Eye (tissue), 1 donor: ENCODE measurements around the gene TTC9B.
"Not testable (repeated sequence)": the region's sequence is repeated elsewhere in the genome, so short reads cannot be mapped to it uniquely, and the experiment has no call there.

Source experiments
- DNase-seq: peaks from one replicate; pipeline ENCODE4 v3.0.0-alpha.2; 2015

The TTC9B gene

DNA sequence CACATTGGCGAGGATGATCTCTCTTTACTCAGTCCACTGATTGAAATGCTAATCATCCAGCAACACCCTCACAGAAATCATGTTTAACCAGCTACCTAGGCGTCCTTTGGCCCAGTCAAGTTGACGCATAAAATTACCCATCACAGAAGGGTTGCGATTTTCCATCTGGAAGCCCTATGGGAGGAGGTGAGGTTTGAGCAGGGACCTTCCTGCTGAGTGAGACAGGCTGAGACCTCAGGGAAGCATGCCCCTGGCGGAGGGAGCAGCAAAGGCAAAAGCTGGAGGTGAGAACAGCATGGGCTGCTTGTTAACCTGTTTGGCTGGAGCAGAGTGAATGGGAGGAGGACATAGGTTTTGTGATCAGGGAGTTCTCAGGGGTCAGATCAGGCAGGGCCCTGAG lies 7.3 kb downstream of the TTC9B start:
- DNase-seq, result no peak

DNA sequence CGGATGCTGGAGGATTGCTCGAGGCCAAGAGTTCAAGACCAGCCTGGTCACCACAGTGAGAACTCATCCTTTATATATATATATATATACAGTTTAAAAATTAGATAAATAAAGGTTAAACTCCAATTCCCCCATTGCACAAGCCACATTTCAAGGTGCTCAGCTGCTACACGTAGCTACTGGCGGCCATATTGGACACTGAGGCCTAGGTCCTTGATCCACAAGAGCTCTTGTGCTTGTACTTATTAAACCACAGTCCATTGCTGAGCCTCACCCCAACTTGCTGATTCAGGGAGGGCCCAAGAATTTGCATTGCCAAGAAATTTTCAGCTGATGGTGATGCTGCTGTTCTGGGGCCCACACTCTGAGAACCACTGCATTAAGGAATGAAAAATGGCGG lies 9.6 kb downstream of the TTC9B start:
- DNase-seq, result no peak

DNA sequence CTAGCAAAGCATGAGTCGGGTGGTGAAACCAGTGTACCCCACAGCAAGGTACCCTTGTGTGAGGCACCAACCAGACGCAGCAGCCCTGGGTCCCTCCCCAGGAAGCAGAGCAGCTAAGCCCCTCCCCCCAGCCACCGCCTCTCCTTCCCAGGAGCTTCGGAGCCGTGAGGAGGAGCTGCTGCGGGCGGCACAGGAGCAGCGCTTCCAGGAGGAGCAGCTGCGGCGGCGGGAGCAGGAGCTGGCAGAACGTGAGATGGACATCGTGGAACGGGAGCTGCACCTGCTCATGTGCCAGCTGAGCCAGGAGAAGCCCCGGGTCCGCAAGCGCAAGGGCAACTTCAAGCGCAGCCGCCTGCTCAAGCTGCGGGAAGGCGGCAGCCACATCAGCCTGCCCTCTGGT lies 12.4 kb downstream of the TTC9B start:
- no peak for DNase-seq

DNA sequence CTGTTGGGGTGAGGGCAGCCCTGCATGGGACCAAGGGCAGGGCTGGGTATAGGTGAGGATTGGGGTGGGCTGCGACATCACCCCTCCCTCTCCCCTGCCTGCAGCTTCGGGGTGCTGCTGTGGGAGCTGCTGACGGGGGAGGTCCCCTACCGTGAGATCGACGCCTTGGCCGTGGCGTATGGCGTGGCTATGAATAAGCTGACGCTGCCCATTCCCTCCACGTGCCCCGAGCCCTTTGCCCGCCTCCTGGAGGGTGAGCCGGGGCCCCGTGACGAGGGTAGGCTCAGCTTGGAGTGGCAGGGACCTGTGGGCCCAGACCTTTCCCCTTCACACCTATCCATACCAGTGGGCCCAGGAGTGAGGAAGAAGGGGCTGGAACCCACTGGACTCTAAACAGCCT lies 13.8 kb downstream of the TTC9B start:
- no peak for DNase-seq

DNA sequence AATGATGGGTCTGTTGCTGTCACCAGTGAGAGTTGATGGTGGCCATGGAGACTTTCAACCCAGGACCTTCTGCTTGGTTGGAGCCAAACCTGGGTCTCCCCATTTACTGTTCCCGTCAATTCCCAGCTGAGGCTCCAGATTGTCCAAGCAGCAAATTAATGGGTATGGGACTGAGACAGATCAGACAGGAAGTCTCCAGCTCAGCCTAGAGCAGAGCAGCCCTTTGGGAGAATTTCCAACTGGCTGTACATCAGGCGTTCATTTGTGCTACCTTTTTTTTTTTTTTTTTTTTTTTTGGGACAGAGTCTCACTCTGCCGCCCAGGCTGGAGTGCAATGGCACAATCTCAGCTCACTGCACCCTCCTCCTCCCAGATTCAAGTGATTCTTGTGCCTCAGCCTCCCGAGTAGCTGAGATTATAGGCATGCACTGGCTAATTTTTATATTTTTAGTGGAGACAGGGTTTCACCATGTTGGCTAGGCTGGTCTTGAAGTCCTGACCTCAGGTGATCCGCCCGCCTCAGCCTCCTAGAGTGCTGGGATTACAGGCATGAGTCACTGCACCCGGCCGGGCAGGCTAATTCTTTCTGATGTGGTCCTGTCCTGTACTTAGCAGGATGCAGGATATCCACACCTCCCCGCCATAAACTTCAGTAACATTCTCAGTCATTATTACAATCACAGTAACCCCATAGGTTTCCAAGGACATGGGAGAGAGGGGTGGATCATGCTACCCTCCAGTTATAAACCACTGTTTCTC lies 17.7 kb downstream of the TTC9B start:
- DNase-seq, result no peak

DNA sequence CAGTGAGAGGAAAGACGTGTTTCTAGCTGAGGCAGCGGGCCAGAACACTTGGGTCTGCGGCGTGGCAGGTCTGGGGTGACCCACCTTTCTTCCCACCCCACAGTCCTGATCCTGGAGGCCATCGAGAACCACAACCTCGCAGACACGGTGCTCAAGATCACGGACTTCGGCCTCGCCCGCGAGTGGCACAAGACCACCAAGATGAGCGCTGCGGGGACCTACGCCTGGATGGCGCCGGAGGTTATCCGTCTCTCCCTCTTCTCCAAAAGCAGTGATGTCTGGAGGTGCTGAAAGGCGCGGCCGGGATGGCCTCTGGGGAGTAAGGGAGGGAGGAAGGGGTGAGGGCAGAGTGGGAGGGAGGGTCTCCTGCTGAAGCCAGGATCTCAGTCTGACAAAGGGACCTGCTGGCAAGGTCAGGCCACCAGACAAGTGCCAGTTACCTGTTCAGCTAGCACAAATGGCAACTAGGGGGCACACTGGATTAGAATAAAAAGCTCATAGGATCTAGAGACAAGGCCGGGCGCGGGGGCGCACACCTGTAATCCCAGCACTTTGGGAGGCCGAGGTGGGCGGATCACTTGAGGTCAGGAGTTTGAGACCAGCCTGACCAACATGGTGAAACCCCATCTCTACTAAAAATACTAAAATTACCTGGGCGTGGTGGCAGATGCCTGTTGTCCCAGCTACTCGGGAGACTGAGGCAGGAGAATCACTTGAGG lies 19.8 kb downstream of the TTC9B start:
- no peak for DNase-seq

DNA sequence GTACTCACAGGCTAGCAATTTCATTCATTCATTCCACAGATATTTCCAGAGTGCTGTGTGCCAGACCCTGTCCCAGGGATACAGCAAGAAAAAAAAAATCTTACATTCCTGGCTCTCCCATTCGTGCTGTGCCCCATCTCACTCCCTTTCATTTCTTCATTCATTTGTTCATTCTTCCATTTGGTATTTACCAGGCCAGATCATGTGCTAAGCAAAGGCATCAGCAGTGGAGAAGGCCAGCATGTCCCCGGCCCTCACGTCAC lies 24.7 kb downstream of the TTC9B start:
- no peak for DNase-seq

DNA sequence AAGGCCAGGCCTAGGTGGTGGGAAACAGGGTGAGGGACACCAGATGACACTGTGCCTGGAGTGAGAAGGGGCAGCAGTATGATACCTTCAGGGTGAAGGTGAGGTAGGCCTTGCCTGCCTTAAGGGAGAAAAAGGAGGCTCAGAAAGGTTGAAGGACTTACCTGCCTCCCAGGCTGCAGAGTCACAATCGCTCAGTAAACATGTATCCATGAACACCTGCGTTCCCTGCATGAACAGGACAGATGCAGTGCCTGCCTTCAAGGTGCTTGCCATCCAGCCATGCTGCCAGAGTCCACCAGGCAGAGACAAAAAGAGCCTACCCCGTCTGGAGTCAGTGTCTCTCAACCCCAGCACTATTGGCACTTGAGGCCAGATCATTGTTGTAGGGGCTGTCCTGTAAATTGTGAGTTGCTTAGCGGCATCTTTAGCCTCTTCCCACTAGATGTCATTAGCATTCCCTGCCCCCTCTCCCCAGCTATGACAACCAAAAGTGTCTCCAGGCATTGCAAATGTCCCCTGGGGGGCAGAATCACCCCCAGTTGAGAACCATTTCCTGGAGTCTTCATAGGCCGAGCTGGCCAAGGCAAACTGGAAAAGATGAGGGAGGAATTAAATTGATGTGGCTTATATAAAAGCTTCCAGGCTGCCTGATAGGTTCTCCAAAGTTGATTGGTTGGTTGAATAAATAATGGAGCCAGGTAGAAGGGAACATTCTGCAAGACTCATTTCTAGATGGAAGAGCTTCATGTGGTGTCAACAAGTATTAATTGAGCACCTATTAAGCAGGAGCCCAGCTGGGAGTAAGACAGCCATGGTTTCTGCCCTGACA lies 25.2 kb downstream of the TTC9B start:
- no peak for DNase-seq

DNA sequence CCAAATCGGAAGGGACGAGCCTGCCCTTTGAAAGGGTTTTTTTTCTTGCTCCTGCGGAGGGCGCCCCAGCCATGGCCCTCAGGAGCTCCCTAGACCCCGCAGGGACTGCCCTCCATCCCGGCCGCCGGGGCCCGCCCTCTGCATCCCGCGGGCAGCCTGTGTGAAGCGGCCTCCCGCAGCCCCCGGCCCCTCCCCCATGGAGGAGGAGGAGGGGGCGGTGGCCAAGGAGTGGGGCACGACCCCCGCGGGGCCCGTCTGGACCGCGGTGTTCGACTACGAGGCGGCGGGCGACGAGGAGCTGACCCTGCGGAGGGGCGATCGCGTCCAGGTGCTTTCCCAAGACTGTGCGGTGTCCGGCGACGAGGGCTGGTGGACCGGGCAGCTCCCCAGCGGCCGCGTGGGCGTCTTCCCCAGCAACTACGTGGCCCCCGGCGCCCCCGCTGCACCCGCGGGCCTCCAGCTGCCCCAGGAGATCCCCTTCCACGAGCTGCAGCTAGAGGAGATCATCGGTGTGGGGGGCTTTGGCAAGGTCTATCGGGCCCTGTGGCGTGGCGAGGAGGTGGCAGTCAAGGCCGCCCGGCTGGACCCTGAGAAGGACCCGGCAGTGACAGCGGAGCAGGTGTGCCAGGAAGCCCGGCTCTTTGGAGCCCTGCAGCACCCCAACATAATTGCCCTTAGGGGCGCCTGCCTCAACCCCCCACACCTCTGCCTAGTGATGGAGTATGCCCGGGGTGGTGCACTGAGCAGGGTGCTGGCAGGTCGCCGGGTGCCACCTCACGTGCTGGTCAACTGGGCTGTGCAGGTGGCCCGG lies 26.1 kb downstream of the TTC9B start:
- DNase-seq, result peak; percentile 63

DNA sequence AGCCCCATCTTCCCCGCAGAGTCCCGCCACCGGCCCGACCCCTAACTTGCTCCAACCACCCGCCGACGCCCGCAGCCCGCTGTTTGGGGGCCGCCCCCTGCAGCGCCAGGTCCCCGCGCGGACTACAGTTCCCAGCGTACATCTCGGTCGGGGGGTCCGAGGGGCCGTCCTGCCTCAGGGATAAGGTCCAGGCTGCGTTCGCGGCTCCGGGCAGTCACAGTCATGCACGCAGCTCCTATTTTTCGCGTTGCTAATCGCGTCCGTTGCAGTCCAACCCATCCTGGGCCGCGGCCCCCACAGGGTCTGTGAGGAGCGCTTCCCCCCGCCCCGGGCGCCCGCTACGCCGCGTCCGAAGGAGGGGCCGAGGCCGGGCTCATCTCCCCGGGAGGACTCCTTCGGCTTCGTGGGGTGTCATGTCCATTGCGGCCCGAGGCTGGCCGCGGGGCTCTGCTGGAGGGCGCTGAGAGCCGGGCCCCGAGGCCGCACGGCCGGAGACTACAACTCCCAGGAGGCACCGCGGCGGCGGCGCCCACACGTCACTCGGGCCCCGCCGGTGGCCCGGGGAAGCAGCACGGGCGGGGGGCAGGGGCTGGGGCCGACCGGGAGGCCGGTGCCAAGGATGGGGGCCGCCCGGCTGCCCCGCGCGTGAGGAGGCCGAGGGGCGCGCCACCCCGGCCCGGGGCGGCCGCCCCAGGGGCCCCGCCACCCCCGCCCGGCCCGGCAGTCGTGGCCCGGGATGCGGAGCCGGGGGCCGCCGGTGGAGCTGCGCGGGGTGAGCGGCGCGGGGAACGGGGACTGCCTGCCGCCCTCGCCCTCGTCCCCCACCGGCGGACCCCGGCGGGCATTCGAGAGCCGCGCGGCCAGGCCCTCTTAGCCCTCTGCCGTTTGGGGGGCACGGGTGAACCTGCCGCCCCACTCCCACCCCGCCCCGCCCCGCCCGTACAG lies 27.0 kb downstream of the TTC9B start, which contains the start of gene MAP3K10:
MAP3K10 (plus strand) TSS at position 536 of the 945 bp plus-strand sequence. CDS start 606 bp downstream, outside the sequence.
- peak; percentile 89 for DNase-seq

DNA sequence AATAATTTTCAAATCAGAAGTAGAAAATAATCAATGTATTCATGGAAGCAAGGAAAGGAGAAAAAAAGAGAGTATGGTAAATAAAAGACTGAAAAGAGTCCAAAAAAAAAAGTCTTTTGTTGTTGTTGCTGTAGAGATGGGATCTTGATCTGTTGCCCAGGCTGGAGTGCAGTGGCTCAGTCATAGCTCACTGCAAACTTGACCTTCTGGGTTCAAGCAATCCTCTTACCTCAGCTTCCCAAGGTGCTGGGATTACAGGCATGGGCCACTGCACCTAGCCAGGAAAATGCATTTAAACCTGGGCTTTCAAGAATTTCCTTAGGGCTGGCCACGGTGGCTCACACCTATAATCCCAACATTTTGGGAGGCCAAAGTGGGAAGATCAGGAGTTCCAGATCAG lies 33.9 kb downstream of the TTC9B start:
- DNase-seq, result no peak

DNA sequence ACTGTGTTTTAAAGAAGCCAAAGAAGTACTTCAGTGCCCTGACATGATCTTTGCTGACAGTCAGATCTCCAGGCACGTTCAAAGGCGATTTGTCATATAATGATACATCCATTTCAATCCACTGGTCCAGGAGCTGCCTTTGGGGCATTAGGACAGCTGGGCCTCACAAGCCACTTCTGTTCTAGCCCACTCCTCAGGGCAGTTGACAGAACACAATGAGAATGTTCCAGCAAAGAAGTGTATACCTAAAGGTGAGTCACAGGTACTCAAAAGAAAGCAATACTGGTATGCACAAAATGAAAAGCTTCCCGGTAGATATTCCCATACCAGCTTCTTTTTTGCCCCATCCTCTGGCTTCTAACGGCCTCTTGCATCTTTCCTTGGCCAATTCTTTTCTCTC lies 39.4 kb downstream of the TTC9B start:
- DNase-seq, result no peak

DNA sequence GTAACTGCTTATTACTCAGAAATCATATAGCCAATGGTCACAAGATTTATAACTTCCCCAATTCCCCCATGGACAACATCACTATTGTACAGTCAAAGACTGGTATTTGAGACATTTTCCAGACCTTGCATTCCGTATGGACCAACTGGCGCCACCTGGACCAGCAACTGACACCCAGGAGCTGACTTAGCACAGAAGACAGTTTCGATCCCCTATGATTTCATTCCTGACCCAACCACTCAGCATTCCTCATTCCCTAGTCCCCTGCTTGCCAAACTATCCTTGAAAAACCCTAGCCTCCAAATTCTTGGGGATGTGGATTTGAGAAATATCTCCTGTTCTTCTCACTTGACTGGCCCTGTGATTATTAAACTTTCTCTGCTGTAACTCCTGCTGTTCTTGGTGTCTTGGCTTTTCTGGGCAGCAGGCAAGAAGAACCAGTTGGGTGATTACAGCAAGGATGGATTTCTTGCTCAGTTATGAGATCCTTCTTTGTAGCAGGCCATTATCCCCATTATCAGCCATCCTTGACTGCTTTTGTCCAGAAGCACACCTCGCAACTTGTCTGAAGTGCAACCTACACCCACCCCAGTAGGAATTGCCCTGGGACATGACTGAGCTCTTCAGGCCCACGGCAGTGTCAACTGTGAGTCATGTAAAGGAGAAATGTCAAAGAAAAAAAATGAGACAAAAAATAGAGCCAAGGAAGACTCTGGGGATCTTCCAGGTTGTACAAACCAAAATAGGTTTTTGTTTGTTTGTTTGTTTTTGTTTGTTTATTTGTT lies 40.7 kb downstream of the TTC9B start:
- no peak for DNase-seq

DNA sequence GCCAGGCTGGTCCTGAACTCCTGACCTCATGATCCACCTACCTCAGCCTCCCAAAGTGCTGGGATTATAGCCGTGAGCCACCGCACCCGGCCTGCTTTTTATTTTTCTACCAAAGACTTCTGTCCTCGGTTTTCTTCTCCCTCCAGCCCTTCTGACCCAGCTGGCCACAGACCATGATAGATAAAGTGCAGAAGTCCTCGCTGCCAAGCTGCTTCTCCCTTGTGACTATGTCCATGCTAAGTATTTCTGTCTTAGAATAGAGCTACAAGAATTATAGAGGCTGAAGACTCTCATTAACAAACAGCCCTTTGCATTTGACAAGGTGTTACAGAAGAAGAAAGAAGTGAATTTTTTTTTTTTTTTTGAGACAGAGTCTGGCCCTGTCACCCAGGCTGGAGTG lies 42.4 kb downstream of the TTC9B start:
- no peak for DNase-seq

DNA sequence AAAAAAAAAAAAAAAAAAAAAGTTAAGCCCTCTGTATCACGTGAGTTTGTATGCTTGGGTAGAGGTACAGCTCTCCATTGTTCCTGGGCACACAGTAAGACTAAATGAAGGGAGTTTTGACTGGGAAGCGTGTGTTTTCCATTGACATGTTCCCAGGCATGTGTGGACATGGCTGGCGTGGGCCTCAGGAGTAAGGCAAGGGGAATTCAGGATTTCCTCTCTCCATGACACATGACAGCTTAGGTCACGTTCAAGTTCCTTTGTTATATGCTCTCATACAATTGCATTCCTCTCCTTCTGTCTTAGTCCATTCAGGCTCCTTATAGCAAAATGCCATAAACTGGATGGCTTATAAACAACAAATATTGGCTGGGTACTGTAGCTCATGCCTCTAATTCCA lies 44.1 kb downstream of the TTC9B start:
- DNase-seq, result no peak

DNA sequence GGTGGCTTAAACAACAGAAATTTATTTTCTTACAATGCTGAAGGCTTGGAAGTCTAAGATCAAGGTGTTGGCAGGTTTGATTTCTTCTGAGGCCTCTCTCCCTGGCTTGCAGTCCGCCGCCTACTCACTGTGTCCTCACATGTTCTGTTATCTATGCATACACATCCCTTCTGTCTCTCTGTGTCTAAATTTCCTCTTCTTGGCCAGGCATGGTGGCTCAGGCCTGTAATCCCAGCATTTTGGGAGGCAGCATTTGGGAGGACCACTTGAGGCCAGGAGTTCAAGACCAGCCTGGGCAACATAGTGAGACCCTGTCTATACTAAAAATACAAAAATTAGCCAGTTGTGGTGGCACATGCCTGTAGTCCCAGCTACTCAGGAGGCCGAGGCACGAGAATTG lies 46.9 kb downstream of the TTC9B start:
- DNase-seq, result not testable (repeated sequence)

DNA sequence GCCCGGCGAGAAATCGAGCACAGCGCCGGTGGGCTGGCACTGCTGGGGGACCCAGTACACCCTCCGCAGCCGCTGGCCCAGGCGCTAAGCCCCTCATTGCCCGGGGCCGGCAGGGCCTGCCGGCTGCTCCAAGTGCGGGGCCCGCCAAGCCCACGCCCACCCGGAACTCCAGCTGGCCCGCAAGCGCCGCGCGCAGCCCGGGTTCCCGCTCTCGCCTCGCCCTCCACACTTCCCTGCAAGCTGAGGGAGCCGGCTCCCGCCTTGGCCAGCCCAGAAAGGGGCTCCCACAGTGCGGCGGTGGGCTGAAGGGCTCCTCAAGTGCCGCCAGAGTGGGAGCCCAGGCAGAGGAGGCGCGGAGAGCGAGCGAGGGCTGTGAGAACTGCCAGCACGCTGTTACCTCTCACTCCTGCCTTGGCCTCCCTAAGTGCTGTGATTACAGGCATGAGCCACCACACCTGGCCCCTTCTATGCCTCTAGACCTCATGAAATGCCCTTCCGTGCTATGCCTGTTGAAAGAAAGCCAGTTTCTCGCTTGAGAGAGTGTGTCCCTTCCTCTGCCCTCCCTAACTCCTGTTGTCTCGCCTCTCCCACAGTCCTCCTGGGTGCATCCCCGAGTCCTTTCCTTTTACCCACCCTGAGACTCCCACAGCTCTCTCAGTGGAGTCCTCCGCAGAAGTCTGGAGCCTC lies 47.7 kb downstream of the TTC9B start:
- not testable (repeated sequence) for DNase-seq

DNA sequence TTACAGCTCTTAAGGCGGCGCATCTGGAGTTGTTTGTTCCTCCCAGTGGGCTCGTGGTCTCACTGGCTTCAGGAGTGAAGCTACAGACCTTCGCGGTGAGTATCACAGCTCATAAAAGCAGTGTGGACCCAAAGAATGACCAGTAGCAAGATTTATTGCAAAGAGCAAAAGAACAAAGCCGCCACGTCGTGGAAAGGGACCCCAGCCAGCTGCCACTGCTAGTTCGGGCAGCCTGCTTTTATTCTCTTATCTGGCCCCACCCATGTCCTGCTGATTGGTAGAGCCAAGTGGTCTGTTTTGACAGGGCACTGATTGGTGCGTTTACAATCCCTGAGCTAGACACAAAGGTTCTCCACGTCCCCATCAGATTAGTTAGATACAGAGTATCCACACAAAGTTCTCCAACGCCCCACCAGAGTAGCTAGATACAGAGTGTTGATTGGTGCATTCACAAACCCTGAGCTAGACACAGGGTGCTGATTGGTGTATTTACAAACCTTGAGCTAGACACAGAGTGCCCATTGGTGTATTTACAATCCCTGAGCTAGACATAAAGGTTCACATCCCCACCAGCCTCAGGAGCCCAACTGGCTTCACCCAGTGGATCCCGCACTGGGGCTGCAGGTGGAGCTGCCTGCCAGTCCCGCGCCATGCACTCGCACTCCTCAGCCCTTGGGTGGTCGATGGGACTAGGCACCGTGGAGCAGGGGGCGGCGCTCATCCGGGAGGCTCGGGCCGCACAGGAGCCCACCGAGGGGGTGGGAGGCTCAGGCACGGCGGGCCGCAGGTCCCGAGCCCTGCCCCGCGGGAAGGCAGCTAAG lies 48.5 kb downstream of the TTC9B start:
- not testable (repeated sequence) for DNase-seq
